Smooth muscle cell of trachea (primary cell): ENCODE measurements around the gene RHBDD2. TPM values are rescaled to one million over a fixed set of nuclear protein-coding genes. Genes with fewer than 3 reads are reported as not detected.

ENCODE experiments used
- total RNA-seq: library from RNA; depleted of rRNA; stranded (reverse); fragments of >200 nt; gene quantifications from 2 replicates; pipeline ENCODE4 v1.2.1, GENCODE V29; 2014

The RHBDD2 gene
- 13.2 and 27.8 TPM in 2 replicates for total RNA-seq

GRCh38 chr7:75878769-75879611 is at the start of gene RHBDD2:
Gene RHBDD2, plus strand, starts transcription at chr7:75879034. Its CDS starts 49 bp downstream, at chr7:75879083.

GRCh38 chr7:75914655-75915415 is 36.0 kb downstream of the RHBDD2 start, which contains the start of gene POR:
Gene POR, plus strand, starts transcription at chr7:75915155. Its CDS starts 38,847 bp downstream, at chr7:75954002.

Other genes with a start within 250 kb of the RHBDD2 start
- 12.1 and 19.4 TPM in 2 replicates for gene HIP1, start 140.1 kb upstream of the RHBDD2 start, total RNA-seq
- gene CCL26, start 106.8 kb upstream of the RHBDD2 start, total RNA-seq = 0.33 TPM in 1 of 2 replicates, not detected in the other
- gene CCL24, start 65.2 kb upstream of the RHBDD2 start, total RNA-seq = not detected in 2 replicates
- gene POR, start 36.1 kb downstream of the RHBDD2 start, total RNA-seq = 98.8 and 178 TPM in 2 replicates
- gene TMEM120A, start 115.6 kb downstream of the RHBDD2 start, total RNA-seq = 20.7 and 28.6 TPM in 2 replicates
- gene STYXL1, start 169.0 kb downstream of the RHBDD2 start, total RNA-seq = 55.9 and 65.3 TPM in 2 replicates
- gene MDH2, start 169.1 kb downstream of the RHBDD2 start, total RNA-seq = 45.5 and 63.2 TPM in 2 replicates